Esophagus muscularis mucosa (tissue), 4 donors: ENCODE data around the gene ENO3. TPM values are rescaled to one million over a fixed set of nuclear protein-coding genes. Genes with fewer than 3 reads are reported as not detected.

Experiments
- DNase-seq: peaks from one replicate; pipeline ENCODE4 v3.0.0-alpha.2; 2017; ENCODE audit errors: extremely low spot score
- H3K27ac ChIP-seq, 4 donors: fragments of 200-600 bp; sonication (generic); replicated peaks in 1 of 4; 1 replicate in 3 of 4; 2 replicates in 1 of 4; pipeline ENCODE4 v1.5.1; 2016 to 2019; ENCODE audit warnings: mild to moderate bottlenecking in 1 of 4
- H3K27me3 ChIP-seq, 4 donors: fragments of 200-600 bp; sonication (generic); one replicate each; pipeline versions ENCODE4 v1.5.1 to v1.6.0; 2016 to 2019
- H3K36me3 ChIP-seq, 4 donors: fragments of 200-600 bp; sonication (generic); one replicate each; pipeline ENCODE4 v1.5.1; 2016 to 2019
- H3K4me1 ChIP-seq, 4 donors: fragments of 200-600 bp; sonication (generic); one replicate each; pipeline ENCODE4 v1.5.1; 2016 to 2019
- H3K4me3 ChIP-seq, 4 donors: fragments of 200-600 bp; sonication (generic); 1 replicate in 2 of 4; 2 replicates in 2 of 4; pipeline ENCODE4 v1.5.1; 2016 to 2019; ENCODE audit warnings: mild to moderate bottlenecking in 4 of 4, moderate library complexity in 1 of 4
- H3K9me3 ChIP-seq, 4 donors: fragments of 200-600 bp; sonication (generic); 1 replicate in 3 of 4; 2 replicates in 1 of 4; pipeline ENCODE4 v1.5.1; 2016 to 2019
- CTCF ChIP-seq, 3 experiments: fragments of 200-600 bp in 2 of 3; fragments of 450-650 bp in 1 of 3; sonication (generic) in 2 of 3; IDR thresholded peaks; one replicate each; pipeline ENCODE4 v1.5.1; 2017 to 2019; ENCODE audit warnings: antibody characterized with exemption in 3 of 3, mild to moderate bottlenecking in 2 of 3, moderate library complexity in 1 of 3
- EP300 ChIP-seq: sonication (generic); formaldehyde crosslinking; IDR thresholded peaks from one replicate; pipeline ENCODE4 v1.6.1; 2017; ENCODE audit warnings: antibody characterized with exemption
- POLR2A ChIP-seq: fragments of 450-650 bp; IDR thresholded peaks from one replicate; pipeline ENCODE4 v1.6.1; 2017; ENCODE audit warnings: antibody characterized with exemption, moderate library complexity, mild to moderate bottlenecking, low read depth
- POLR2AphosphoS5 ChIP-seq, 2 donors: sonication (generic); formaldehyde crosslinking; IDR thresholded peaks; one replicate each; pipeline ENCODE4 v1.6.1; 2017; ENCODE audit warnings: antibody characterized with exemption in 2 of 2
- WGBS: methylation state at CpG from one replicate; pipeline ENCODE4 v1.1.5; 2018; 5-methylcytosine and 5-hydroxymethylcytosine counted together
- intact Hi-C: fragments of 100-400 bp; cut with DNase I; formaldehyde crosslinking; loops from one replicate; pipeline ENCODE4 v1.15.1; 2023
- total RNA-seq, 4 donors: library from RNA; depleted of rRNA; stranded (reverse); fragments of >200 nt; gene quantifications; one replicate each; pipeline versions ENCODE4 v1.1.0 to v1.2.1, GENCODE V29; 2016

The ENO3 gene
- total RNA-seq, 4 donors from 2014 or later = 1.2 to 7.2 (median 2.1) TPM

DNA sequence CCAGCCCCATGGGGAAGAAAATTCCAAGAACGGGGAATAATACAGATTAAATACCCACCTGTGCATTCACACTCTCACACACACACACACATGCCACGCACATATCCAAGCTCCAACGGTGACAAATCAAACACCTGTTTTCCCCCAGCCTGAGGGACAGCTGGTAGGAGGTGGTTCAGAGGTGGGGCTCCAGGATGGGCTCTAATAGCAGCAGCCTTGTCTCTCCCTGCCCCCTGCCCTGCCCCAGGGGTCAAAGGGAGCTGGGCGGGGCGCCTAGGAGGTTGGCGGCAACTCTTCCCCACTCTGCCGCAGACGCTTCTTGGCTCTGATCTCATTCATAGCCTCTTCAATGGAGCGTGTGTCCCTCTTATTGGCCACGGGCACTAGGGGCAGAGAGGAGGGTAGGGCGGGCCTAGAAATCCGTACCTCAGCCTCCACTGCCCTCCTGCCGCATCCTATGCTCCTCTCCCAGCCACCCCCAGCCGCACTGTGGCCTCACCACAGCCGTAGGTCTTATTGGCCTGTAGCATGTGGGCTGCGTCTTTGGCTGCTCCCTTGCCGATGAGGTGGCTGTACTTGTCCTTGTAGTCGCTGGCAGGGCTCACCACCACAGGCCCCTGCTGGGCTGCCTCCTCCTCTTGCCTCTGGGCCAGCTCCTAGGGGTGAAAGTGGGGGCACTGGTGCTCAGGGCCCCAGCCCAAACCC is 8.5 kb downstream of the ENO3 start:
- Histone ChIP-seq H3K27ac (no peak overlapping the region), H3K27me3 (no peaks in the 10 kb centered on the region), H3K9me3 (no peaks in the 10 kb centered on the region), H3K4me3 (no peak overlapping the region), H3K4me1 (no peaks in the 10 kb centered on the region), H3K36me3 (peaks cover 15 to 45% (median 37%) of the 10 kb centered on the region in 4 donors)
- no peak for DNase-seq
- intact Hi-C loops = no loop called here
- 84% methylated on average over 18 of the region's 18 CpGs for WGBS
- TF ChIP-seq EP300 (no peak), POLR2A (no peak), CTCF (IDR thresholded peaks at IDR 0.05) (no peak), POLR2AphosphoS5 (IDR thresholded peaks at IDR 0.05) (no peak)

DNA sequence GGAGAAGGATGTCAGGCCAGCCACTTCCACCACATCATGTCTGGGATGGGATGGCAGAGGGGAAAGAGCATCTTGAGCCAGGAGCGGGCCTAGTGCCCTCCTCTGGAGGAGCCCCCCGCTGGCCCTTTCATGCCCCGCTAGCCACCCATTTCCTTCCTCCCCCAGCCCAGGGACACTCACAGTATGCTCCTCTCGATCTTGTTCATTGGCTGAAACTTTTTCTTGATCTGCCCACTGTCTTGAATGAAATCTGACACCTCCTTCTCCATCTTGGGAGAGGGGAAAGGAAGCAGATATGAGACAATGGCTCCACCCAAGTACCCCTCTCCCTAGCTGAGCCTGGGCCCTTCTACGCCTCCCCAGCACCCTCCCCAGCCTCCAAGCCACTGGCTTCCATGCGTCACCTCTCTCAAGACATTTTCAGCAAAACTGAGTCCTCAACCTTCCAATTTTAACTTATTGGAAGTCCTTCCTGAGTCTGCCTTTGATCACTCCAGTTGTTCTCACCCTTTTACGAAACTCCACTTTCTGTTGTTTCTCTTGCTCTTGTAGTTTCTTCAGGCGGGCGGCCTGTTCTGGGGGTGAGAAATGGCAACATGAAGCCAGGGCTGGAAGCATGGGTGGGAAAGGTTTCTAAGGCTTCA is 9.5 kb downstream of the ENO3 start:
- Histone ChIP-seq H3K4me1 (peaks cover 2 to 9% (median 4%) of the 10 kb centered on the region in 4 donors), H3K9me3 (no peaks in the 10 kb centered on the region), H3K4me3 (no peak overlapping the region), H3K36me3 (peaks cover 15 to 45% (median 37%) of the 10 kb centered on the region in 4 donors), H3K27ac (no peak overlapping the region), H3K27me3 (no peaks in the 10 kb centered on the region)
- DNase-seq = no peak
- intact Hi-C loops = no loop called here
- 77% methylated on average over 9 of the region's 9 CpGs for WGBS
- TF ChIP-seq EP300 (no peak), POLR2A (no peak), POLR2AphosphoS5 (IDR thresholded peaks at IDR 0.05) (no peak), CTCF (IDR thresholded peaks at IDR 0.05) (no peak)

GRCh38 chr17:4965311-4965986 is 14.5 kb downstream of the ENO3 start:
- no peak for DNase-seq
- Histone ChIP-seq H3K27me3 (no peaks in the 10 kb centered on the region), H3K9me3 (no peaks in the 10 kb centered on the region), H3K4me3 (peak overlapping the region in 1 of 4 donors; percentile 78), H3K4me1 (peaks cover 32 to 49% (median 41%) of the 10 kb centered on the region in 4 donors), H3K27ac (peak overlapping the region; percentile 91 to 97 (median 95)), H3K36me3 (peaks cover 0 to 35% (median 19%) of the 10 kb centered on the region in 4 donors)
- TF ChIP-seq POLR2A (no peak), EP300 (no peak), POLR2AphosphoS5 (IDR thresholded peaks at IDR 0.05) (no peak), CTCF (IDR thresholded peaks at IDR 0.05) (no peak)
- WGBS = 94% methylated on average over 15 of the region's 15 CpGs
- intact Hi-C loops = no loop called here

GRCh38 chr17:4966844-4967538 is 16.1 kb downstream of the ENO3 start:
- H3K9me3 ChIP-seq = no peaks in the 10 kb centered on the region
- peak overlapping the region; percentile 76 to 86 (median 78) for H3K4me3 ChIP-seq
- peak overlapping the region; percentile 91 to 97 (median 95) for H3K27ac ChIP-seq
- intact Hi-C loops = loop anchor here (2.0 kb wide), 1 partner anchor 18 kb away; the partner anchor contains the start of gene PFN1
- peaks cover 32 to 49% (median 43%) of the 10 kb centered on the region in 4 donors for H3K4me1 ChIP-seq
- WGBS = 0% methylated on average over 25 of the region's 42 CpGs
- H3K27me3 ChIP-seq = no peaks in the 10 kb centered on the region
- peak; percentile 50 for TF ChIP-seq POLR2A
- peak in 1 of 3 experiments; percentile 27 for TF ChIP-seq CTCF (IDR thresholded peaks at IDR 0.05)
- no peak for TF ChIP-seq EP300
- peak; percentile 71 to 78 for TF ChIP-seq POLR2AphosphoS5 (IDR thresholded peaks at IDR 0.05)
- peak; percentile 100 for DNase-seq
- peaks cover 6 to 41% (median 23%) of the 10 kb centered on the region in 4 donors for H3K36me3 ChIP-seq
